GM21619 (cell line): Measurements from ENCODE around the gene NT5DC1.

Experiments
- ATAC-seq: cut with Tn5 transposase; IDR thresholded peaks from one replicate; pipeline ENCODE4 v1.9.1; 2021; ENCODE audit not compliant: unreplicated experiment

The NT5DC1 gene

DNA sequence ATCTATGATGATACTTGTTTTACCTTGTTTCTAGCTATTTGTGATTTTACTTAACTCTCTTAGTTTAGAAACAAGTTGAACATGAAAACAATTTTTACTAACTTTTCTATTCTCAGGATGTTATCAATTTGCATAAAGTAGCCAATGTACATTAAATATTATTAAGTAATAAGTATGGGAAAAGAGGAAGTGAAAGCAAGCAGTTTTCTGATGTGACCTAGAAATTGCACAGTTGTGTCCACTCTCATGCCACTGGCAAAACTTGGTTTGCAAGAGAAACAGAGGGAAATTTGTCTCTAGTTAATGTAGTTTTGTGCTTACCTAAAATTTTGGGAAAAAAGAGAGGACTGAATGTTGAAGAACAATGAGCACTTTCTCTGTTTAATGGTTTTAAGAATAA, 198.3 kb downstream of the NT5DC1 start:
- ATAC-seq, result peak; percentile 74
